DND-41 (cell line): ENCODE measurements around the gene FAT3.

Experiments used
- ATAC-seq: fragments of 200-7000 bp; cut with Tn5 transposase; 3 replicates; pipeline ENCODE4 v1.9.1; 2021; ENCODE audit warnings: low read depth; ENCODE audit not compliant: insufficient read depth
- DNase-seq: peaks from one replicate; pipeline ENCODE4 v3.0.0-alpha.2; 2020
- H2AFZ ChIP-seq: 2 replicates; pipeline ENCODE4 v1.6.0; 2012; ENCODE audit warnings: low read depth, low read length
- H3K27ac ChIP-seq: 2 replicates; pipeline ENCODE4 v1.5.1; 2012; ENCODE audit warnings: low read length, inconsistent platforms
- H3K27me3 ChIP-seq: fragments of 200-600 bp; sonication (generic); 2 replicates; pipeline ENCODE4 v1.6.0; 2012; ENCODE audit warnings: low read length, mild to moderate bottlenecking, inconsistent platforms; ENCODE audit not compliant: insufficient read depth, poor library complexity
- H3K36me3 ChIP-seq: 2 replicates; pipeline ENCODE4 v1.5.1; 2012; ENCODE audit warnings: low read length, inconsistent platforms; ENCODE audit not compliant: insufficient read depth
- H3K4me1 ChIP-seq: 2 replicates; pipeline ENCODE4 v1.5.1; 2012; ENCODE audit warnings: mild to moderate bottlenecking, low read length; ENCODE audit not compliant: insufficient read depth
- H3K4me2 ChIP-seq: 2 replicates; pipeline ENCODE4 v1.6.0; 2012; ENCODE audit warnings: mild to moderate bottlenecking, moderate library complexity, low read length, inconsistent platforms; ENCODE audit not compliant: insufficient read depth
- H3K4me3 ChIP-seq, 2 experiments: fragments of 200-600 bp in 1 of 2; shearing (Covaris generic) in 1 of 2; 2 replicates each; pipeline ENCODE4 v1.5.1; 2012 to 2016; ENCODE audit warnings: inconsistent platforms in 2 of 2, low read length in 2 of 2, mild to moderate bottlenecking in 2 of 2, low read depth in 1 of 2, moderate library complexity in 1 of 2
- H3K79me2 ChIP-seq: 2 replicates; pipeline ENCODE4 v1.6.0; 2012; ENCODE audit warnings: low read length, inconsistent platforms; ENCODE audit not compliant: insufficient read depth
- H3K9ac ChIP-seq: 2 replicates; pipeline ENCODE4 v1.6.0; 2012; ENCODE audit warnings: low read depth, mild to moderate bottlenecking, inconsistent platforms, low read length, moderate library complexity
- H3K9me3 ChIP-seq: 2 replicates; pipeline ENCODE4 v1.5.1; 2012; ENCODE audit warnings: low read length, moderate library complexity, mild to moderate bottlenecking, inconsistent platforms; ENCODE audit not compliant: insufficient read depth, severe bottlenecking
- H4K20me1 ChIP-seq: 2 replicates; pipeline ENCODE4 v1.6.0; 2012; ENCODE audit warnings: low read length; ENCODE audit not compliant: insufficient read depth
- EZH2 ChIP-seq: IDR thresholded peaks from 3 replicates; pipeline ENCODE4 v1.6.1; 2012; ENCODE audit warnings: borderline replicate concordance, low read depth, mild to moderate bottlenecking, moderate library complexity, low read length, inconsistent platforms; ENCODE audit not compliant: severe bottlenecking
- TF ChIP-seq, protein P1 (sequence below): IDR thresholded peaks from 2 replicates; pipeline ENCODE4 v1.5.1; 2012; ENCODE audit warnings: borderline replicate concordance, low read length, moderate library complexity, mild to moderate bottlenecking; ENCODE audit not compliant: poor library complexity, severe bottlenecking; ENCODE audit errors: extremely low read depth

The FAT3 gene

DNA sequence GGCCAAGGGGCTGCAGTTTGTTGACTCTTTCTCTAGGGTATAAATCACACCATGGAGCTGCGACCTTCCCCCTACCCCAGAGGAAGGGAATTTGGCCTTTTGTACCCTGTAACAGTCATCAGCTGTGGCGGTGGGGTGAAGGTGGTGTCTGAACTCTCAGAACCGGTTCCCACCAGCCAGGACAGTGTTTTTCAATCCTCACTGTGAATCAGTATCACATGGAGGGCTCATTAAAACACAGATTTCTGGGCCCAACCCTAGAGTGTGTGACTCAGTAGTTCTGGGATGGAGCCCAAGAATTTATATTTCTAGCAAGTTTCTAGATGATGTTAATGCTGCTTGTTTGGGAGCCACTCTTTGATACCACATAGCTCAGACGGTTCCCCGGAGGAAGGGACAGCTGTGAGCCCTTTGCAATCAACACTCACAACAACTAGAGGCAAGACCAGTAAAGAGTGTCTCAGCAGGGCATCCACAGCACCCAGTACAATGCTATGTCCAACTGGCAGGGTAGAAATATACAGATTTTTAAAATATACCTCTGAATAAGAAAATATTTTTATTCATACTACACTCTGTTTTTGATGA lies 43.9 kb upstream of the FAT3 start:
- no peaks in the 10 kb centered on the region for H3K79me2 ChIP-seq
- H3K27me3 ChIP-seq, result no peaks in the 10 kb centered on the region
- H3K9ac ChIP-seq, result no peak overlapping the region
- TF ChIP-seq, protein P1, sequence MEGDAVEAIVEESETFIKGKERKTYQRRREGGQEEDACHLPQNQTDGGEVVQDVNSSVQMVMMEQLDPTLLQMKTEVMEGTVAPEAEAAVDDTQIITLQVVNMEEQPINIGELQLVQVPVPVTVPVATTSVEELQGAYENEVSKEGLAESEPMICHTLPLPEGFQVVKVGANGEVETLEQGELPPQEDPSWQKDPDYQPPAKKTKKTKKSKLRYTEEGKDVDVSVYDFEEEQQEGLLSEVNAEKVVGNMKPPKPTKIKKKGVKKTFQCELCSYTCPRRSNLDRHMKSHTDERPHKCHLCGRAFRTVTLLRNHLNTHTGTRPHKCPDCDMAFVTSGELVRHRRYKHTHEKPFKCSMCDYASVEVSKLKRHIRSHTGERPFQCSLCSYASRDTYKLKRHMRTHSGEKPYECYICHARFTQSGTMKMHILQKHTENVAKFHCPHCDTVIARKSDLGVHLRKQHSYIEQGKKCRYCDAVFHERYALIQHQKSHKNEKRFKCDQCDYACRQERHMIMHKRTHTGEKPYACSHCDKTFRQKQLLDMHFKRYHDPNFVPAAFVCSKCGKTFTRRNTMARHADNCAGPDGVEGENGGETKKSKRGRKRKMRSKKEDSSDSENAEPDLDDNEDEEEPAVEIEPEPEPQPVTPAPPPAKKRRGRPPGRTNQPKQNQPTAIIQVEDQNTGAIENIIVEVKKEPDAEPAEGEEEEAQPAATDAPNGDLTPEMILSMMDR, result no peak
- no peak for TF ChIP-seq EZH2
- H3K9me3 ChIP-seq, result no peaks in the 10 kb centered on the region
- H3K36me3 ChIP-seq, result no peaks in the 10 kb centered on the region
- H2AFZ ChIP-seq, result no peak overlapping the region
- H3K4me1 ChIP-seq, result no peaks in the 10 kb centered on the region
- H4K20me1 ChIP-seq, result no peaks in the 10 kb centered on the region
- H3K27ac ChIP-seq, result no peak overlapping the region
- H3K4me3 ChIP-seq, result no peak overlapping the region
- H3K4me2 ChIP-seq, result no peak overlapping the region
- ATAC-seq (no peak), DNase-seq (no peak)

DNA sequence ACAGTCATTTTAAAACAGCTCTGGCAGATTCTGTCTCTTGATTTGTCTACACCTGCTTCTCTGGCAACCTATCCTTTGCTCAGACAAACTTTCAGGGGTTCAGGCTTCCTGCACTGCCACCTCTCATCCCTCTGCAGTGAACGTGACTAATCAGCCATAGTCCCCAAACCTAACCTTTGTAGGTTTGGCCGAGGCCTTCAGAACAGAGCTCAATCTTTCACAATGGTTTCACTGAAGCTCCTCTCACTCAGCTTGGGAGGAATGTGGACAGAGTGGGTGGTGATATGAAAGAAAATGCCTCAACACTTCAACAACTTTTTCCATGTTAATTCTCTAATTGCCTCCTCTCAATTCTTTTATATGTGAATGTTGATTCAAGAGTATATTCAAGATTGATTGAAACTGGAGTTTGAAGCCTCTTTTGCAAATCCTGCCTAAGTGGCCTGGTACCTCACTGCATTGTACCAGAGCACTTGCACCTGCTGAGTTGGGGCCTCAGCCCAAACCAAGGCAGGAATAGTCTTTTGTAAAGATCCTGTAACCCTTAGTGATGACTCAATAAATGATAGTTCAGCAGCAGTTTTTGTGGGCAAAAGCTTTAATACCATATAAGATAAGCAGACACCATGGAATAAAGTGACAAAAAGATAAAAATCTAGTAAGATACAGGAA lies 33.9 kb upstream of the FAT3 start:
- Histone ChIP-seq H2AFZ (no peak overlapping the region), H3K9ac (no peak overlapping the region), H3K4me2 (no peak overlapping the region), H3K4me3 (no peak overlapping the region), H3K27me3 (no peaks in the 10 kb centered on the region), H4K20me1 (no peaks in the 10 kb centered on the region), H3K36me3 (no peaks in the 10 kb centered on the region), H3K27ac (no peak overlapping the region), H3K79me2 (no peaks in the 10 kb centered on the region), H3K4me1 (no peaks in the 10 kb centered on the region), H3K9me3 (no peaks in the 10 kb centered on the region)
- no peak for DNase-seq
- ATAC-seq, result no peak
- no peak for TF ChIP-seq EZH2
- TF ChIP-seq, protein P1, result no peak

DNA sequence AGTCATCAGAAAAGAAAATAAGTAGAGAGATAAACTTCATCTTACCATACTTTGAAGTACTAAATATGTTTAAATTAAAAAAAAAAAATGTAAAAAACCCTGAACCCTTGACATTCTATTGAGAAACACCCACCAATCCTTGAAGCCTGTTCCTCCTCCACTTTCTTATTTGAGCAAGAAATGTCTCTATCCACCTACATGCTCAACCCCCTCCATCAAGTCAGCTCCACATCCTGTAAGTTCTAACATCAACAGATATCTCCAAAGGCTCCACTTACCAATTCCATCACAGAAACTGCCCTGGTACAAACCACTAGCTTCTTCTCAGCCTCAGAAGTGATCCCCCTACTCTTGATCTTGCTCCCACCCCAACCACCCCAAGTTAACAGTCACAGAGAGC lies 32.5 kb upstream of the FAT3 start:
- no peaks in the 10 kb centered on the region for H3K9me3 ChIP-seq
- no peaks in the 10 kb centered on the region for H4K20me1 ChIP-seq
- H2AFZ ChIP-seq, result no peak overlapping the region
- no peaks in the 10 kb centered on the region for H3K79me2 ChIP-seq
- H3K4me2 ChIP-seq, result no peak overlapping the region
- no peak overlapping the region for H3K27ac ChIP-seq
- H3K9ac ChIP-seq, result no peak overlapping the region
- no peak overlapping the region for H3K4me3 ChIP-seq
- DNase-seq, result no peak
- ATAC-seq, result no peak
- no peak for TF ChIP-seq EZH2
- TF ChIP-seq, protein P1, result no peak
- no peaks in the 10 kb centered on the region for H3K36me3 ChIP-seq
- H3K4me1 ChIP-seq, result no peaks in the 10 kb centered on the region
- no peaks in the 10 kb centered on the region for H3K27me3 ChIP-seq
